ENCODE measurements around the gene NCOA1.
"Not testable (repeated sequence)": the region's sequence is repeated elsewhere in the genome, so short reads cannot be mapped to it uniquely, and the experiment has no call there.

The NCOA1 gene

GRCh38 chr2:24592441-24593100, 101.5 kb downstream of the NCOA1 start:
- TF ChIP-seq HDGF (IDR thresholded peaks at IDR 0.05; ENCODE audit: borderline replicate concordance) = no peak
- TF ChIP-seq ZNF384 (IDR thresholded peaks at IDR 0.05) = peak; percentile 88
- ChIA-PET CTCF (no interaction called here), POLR2A (no interaction called here)
- DNase-seq (ENCODE audit: extremely low spot score) = peak; percentile 34

- POLR2A ChIA-PET = no interaction called here
- DNase-seq (ENCODE audit: extremely low spot score) = no peak
- CTCF ChIA-PET = no interaction called here
- TF ChIP-seq FOXA1 (IDR thresholded peaks at IDR 0.05) = no peak
- TF ChIP-seq FOXM1 (IDR thresholded peaks at IDR 0.05; ENCODE audit: borderline replicate concordance) = no peak
- no peak for TF ChIP-seq HDGF (IDR thresholded peaks at IDR 0.05; ENCODE audit: borderline replicate concordance)
- TF ChIP-seq ZNF384 (IDR thresholded peaks at IDR 0.05) = no peak
- no peak for TF ChIP-seq FOXK2 (IDR thresholded peaks at IDR 0.05)
- no peak for TF ChIP-seq ARNT (IDR thresholded peaks at IDR 0.05)
- TF ChIP-seq CTBP1 (IDR thresholded peaks at IDR 0.05; ENCODE audit: borderline replicate concordance) = no peak
- no peak for TF ChIP-seq L3MBTL2 (conservative IDR thresholded peaks at IDR 0.05)
- TF ChIP-seq NFRKB (IDR thresholded peaks at IDR 0.05) = no peak
- no peak for TF ChIP-seq SUZ12 (IDR thresholded peaks at IDR 0.05)
- no peak for TF ChIP-seq SP1 (IDR thresholded peaks at IDR 0.05)
- TF ChIP-seq TARDBP (IDR thresholded peaks at IDR 0.05) = no peak
- no peak for TF ChIP-seq PKNOX1 (IDR thresholded peaks at IDR 0.05)
- no peak for TF ChIP-seq LEF1 (IDR thresholded peaks at IDR 0.05; ENCODE audit: borderline replicate concordance)
- TF ChIP-seq BHLHE40 (IDR thresholded peaks at IDR 0.05; ENCODE audit: borderline replicate concordance) = no peak
- TF ChIP-seq ELF4 (IDR thresholded peaks at IDR 0.05) = no peak
These were observed 103.2 kb downstream of the NCOA1 start for GRCh38 chr2:24594283-24594682.

- DNase-seq (ENCODE audit: extremely low spot score) = no peak
- CTCF ChIA-PET = no interaction called here
- TF ChIP-seq ELF4 (IDR thresholded peaks at IDR 0.05) = no peak
- POLR2A ChIA-PET = no interaction called here
These were observed 106.3 kb downstream of the NCOA1 start for GRCh38 chr2:24597181-24597870.

- CTCF ChIA-PET; POLR2A ChIA-PET; DNase-seq (ENCODE audit: extremely low spot score): not testable (repeated sequence)
These were observed 109.1 kb downstream of the NCOA1 start for GRCh38 chr2:24600140-24600539.

- CTCF ChIA-PET = no interaction called here
- DNase-seq (ENCODE audit: extremely low spot score) = no peak
- POLR2A ChIA-PET = interaction anchor here (1.2 kb wide), 1 partner anchor 122 kb away, joined by 3 read pairs; no protein-coding TSS in a partner anchor
- TF ChIP-seq BHLHE40 (IDR thresholded peaks at IDR 0.05; ENCODE audit: borderline replicate concordance) (no peak), FOXM1 (IDR thresholded peaks at IDR 0.05; ENCODE audit: borderline replicate concordance) (no peak), PKNOX1 (IDR thresholded peaks at IDR 0.05) (no peak), SUZ12 (IDR thresholded peaks at IDR 0.05) (no peak), FOXK2 (IDR thresholded peaks at IDR 0.05) (no peak), SP1 (IDR thresholded peaks at IDR 0.05) (no peak), LEF1 (IDR thresholded peaks at IDR 0.05; ENCODE audit: borderline replicate concordance) (no peak), CTBP1 (IDR thresholded peaks at IDR 0.05; ENCODE audit: borderline replicate concordance) (no peak), ELF4 (IDR thresholded peaks at IDR 0.05) (no peak), TARDBP (IDR thresholded peaks at IDR 0.05) (no peak), ARNT (IDR thresholded peaks at IDR 0.05) (no peak), L3MBTL2 (conservative IDR thresholded peaks at IDR 0.05) (no peak), ZNF384 (IDR thresholded peaks at IDR 0.05) (no peak)
These were observed 120.6 kb downstream of the NCOA1 start for GRCh38 chr2:24611631-24612030.

GRCh38 chr2:24613154-24613814, 122.2 kb downstream of the NCOA1 start:
- peak; percentile 31 for DNase-seq (ENCODE audit: extremely low spot score)
- ChIA-PET POLR2A (no interaction called here), CTCF (interaction anchor here (1.6 kb wide), 1 partner anchor 13 kb away, joined by 5 read pairs; no protein-coding TSS in a partner anchor)
- TF ChIP-seq SUZ12 (IDR thresholded peaks at IDR 0.05) = no peak
- no peak for TF ChIP-seq HDGF (IDR thresholded peaks at IDR 0.05; ENCODE audit: borderline replicate concordance)
- no peak for TF ChIP-seq ELF4 (IDR thresholded peaks at IDR 0.05)
- TF ChIP-seq L3MBTL2 (conservative IDR thresholded peaks at IDR 0.05) = no peak
- TF ChIP-seq PKNOX1 (IDR thresholded peaks at IDR 0.05) = no peak
- TF ChIP-seq ARNT (IDR thresholded peaks at IDR 0.05) = no peak
- no peak for TF ChIP-seq CTBP1 (IDR thresholded peaks at IDR 0.05; ENCODE audit: borderline replicate concordance)
- no peak for TF ChIP-seq FOXM1 (IDR thresholded peaks at IDR 0.05; ENCODE audit: borderline replicate concordance)

Data from HEK293T (cell line).